GM23338 (cell line): ENCODE measurements around the gene ITIH5.

Experiments
- CREB1 ChIP-seq: fragments of 250-450 bp; sonication (Bioruptor Pico); IDR thresholded peaks from 2 replicates; pipeline ENCODE4 v1.5.0; 2020; ENCODE audit warnings: low read depth, mild to moderate bottlenecking, moderate library complexity
- EZH2 ChIP-seq: fragments of 200-600 bp; sonication (generic); IDR thresholded peaks from one replicate; pipeline ENCODE4 v1.8.0; 2017; ENCODE audit warnings: antibody characterized with exemption, mild to moderate bottlenecking, low read depth; ENCODE audit not compliant: unreplicated experiment
- EZH2phosphoT487 ChIP-seq: fragments of 200-600 bp; sonication (generic); IDR thresholded peaks from one replicate; pipeline ENCODE4 v1.8.1; 2018; ENCODE audit warnings: antibody characterized with exemption; ENCODE audit not compliant: unreplicated experiment
- JUNB ChIP-seq: IDR thresholded peaks from one replicate; pipeline ENCODE4 v1.6.1; 2016; ENCODE audit warnings: antibody characterized with exemption; ENCODE audit not compliant: unreplicated experiment
- NANOG ChIP-seq: IDR thresholded peaks from 2 replicates; pipeline ENCODE4 v1.6.1; 2016; ENCODE audit warnings: antibody characterized with exemption, borderline replicate concordance
- POLR2AphosphoS5 ChIP-seq: IDR thresholded peaks from 2 replicates; pipeline ENCODE4 v1.6.1; 2016; ENCODE audit warnings: antibody characterized with exemption, low read depth
- REST ChIP-seq: IDR thresholded peaks from one replicate; pipeline ENCODE4 v1.6.1; 2018; ENCODE audit warnings: antibody characterized with exemption; ENCODE audit not compliant: unreplicated experiment
- STAT1 ChIP-seq: IDR thresholded peaks from one replicate; pipeline ENCODE4 v1.6.1; 2016; ENCODE audit warnings: antibody characterized with exemption; ENCODE audit not compliant: unreplicated experiment
- ZNF331 ChIP-seq: fragments of 250-450 bp; sonication (Bioruptor Pico); IDR thresholded peaks from 2 replicates; pipeline ENCODE4 v1.5.0; 2020; ENCODE audit warnings: low read depth, mild to moderate bottlenecking, moderate library complexity
- ZNF462 ChIP-seq: fragments of 250-450 bp; sonication (Bioruptor Pico); IDR thresholded peaks from 2 replicates; pipeline ENCODE4 v1.5.0; 2020; ENCODE audit warnings: mild to moderate bottlenecking, moderate library complexity
- TF ChIP-seq, protein P1 (sequence below), 2 experiments: fragments of 200-600 bp in 1 of 2; sonication (generic) in 1 of 2; conservative IDR thresholded peaks; 2 replicates each; pipeline versions ENCODE4 v1.5.1 to v1.6.1; 2016 to 2017; ENCODE audit warnings: antibody characterized with exemption in 2 of 2, low read depth in 2 of 2, mild to moderate bottlenecking in 2 of 2, moderate library complexity in 1 of 2
- TF ChIP-seq, protein P2 (sequence below): IDR thresholded peaks from 2 replicates; pipeline ENCODE4 v1.6.1; 2016; ENCODE audit warnings: antibody characterized with exemption

DNA sequence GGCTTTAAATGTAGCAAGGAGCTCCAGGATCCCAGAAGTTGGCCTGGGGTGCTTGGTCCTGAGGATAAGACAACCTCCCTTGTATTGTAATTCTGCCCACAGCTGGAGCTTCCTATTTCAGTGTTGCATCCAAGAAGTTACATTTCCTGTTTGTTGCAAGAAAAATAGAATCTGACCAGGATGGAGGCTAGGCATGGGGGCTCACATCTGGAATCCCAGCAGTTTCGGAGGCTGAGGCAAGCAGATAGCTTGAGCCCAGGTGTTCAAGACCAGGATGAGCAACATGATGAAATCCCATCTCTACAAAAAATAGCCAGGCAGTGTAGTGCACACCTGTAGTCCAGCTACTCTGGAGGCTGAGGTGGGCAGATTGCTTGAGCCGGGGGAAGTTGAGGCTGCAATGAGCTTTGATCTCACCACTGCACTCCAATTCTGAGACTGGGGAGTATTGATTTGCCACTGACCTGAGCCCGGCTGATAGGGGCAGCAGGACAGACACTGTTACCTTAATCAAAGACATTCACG, 35.6 kb upstream of the ITIH5 start:
- TF ChIP-seq, protein P1, sequence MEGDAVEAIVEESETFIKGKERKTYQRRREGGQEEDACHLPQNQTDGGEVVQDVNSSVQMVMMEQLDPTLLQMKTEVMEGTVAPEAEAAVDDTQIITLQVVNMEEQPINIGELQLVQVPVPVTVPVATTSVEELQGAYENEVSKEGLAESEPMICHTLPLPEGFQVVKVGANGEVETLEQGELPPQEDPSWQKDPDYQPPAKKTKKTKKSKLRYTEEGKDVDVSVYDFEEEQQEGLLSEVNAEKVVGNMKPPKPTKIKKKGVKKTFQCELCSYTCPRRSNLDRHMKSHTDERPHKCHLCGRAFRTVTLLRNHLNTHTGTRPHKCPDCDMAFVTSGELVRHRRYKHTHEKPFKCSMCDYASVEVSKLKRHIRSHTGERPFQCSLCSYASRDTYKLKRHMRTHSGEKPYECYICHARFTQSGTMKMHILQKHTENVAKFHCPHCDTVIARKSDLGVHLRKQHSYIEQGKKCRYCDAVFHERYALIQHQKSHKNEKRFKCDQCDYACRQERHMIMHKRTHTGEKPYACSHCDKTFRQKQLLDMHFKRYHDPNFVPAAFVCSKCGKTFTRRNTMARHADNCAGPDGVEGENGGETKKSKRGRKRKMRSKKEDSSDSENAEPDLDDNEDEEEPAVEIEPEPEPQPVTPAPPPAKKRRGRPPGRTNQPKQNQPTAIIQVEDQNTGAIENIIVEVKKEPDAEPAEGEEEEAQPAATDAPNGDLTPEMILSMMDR (conservative IDR thresholded peaks at IDR 0.05; ENCODE audit: low read depth in 2 of 2), result no peak
- TF ChIP-seq JUNB (no peak), EZH2 (no peak), POLR2AphosphoS5 (no peak), EZH2phosphoT487 (no peak), REST (no peak), NANOG (no peak), CREB1 (no peak), ZNF331 (CRISPR knock-in tag) (no peak), ZNF462 (no peak), STAT1 (no peak)
- TF ChIP-seq, protein P2, sequence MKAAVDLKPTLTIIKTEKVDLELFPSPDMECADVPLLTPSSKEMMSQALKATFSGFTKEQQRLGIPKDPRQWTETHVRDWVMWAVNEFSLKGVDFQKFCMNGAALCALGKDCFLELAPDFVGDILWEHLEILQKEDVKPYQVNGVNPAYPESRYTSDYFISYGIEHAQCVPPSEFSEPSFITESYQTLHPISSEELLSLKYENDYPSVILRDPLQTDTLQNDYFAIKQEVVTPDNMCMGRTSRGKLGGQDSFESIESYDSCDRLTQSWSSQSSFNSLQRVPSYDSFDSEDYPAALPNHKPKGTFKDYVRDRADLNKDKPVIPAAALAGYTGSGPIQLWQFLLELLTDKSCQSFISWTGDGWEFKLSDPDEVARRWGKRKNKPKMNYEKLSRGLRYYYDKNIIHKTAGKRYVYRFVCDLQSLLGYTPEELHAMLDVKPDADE, result no peak
